Activated naive CD4-positive, alpha-beta T cell treated with anti-CD3 and anti-CD28 coated beads, Interleukin-2, amount 10 ng/mL, durations not matched to agents 5 hours and 36 hours (primary cell): ENCODE results near the gene ARL6IP4. TPM values are rescaled to one million over a fixed set of nuclear protein-coding genes. Genes with fewer than 3 reads are reported as not detected.

ENCODE experiments used
- microRNA-seq: library from miRNA; unstranded; fragments of <30 nt; microRNA quantifications from one replicate; pipeline ENCODE4 v1.2.0, GENCODE V29; 2022; ENCODE audit warnings: borderline microRNAs expressed, borderline replicate concordance
- total RNA-seq, 2 experiments: library from RNA; stranded (reverse); gene quantifications; one replicate each; pipeline ENCODE4 v1.2.3, GENCODE V29; 2021

Gene ARL6IP4
- 100 to 1,000 TPM; 162 to 166 TPM for total RNA-seq

DNA sequence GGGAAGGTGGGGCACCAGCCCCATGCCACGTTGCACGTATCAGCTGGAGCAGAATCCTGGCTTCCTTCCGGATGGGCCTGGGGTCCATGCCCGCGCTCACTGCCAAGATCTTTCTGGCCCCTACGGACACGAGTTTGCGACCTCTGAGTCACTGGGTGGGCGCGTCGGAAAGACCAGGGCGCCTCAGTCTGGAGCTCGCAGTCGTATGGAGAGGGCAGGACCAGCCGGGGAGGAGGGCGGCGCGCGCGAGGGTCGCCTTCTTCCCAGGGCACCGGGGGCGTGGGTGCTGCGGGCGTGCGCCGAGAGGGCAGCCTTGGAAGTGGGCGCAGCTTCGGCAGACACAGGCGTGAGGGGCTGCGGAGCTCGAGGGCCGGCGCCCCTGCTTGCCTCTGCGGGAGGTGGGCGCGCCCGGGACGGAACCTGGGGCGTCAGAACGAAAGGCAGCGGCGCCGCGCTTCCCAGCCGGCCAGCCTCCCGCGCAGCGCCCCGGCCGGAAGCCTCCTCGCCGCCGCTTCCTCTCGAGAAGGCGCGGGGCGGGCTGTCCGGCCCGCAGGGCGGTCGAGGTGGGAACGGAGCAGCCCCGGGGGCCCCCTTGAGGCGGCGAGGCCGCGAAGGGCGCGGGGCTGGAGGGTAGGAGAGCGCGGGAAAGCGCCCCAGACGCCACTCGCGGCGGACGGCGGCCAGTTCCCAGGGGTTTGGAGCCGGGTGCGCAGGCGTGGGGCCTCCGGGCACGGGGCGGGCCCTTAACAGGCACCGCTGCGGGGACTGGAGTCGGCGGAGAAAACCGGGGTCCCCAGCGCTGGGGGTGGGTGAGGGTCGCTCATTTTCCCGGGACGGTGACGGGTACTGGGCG is at the start of gene ARL6IP4:
TSS of gene ARL6IP4 (plus strand) at position 499 of the 853 bp plus-strand sequence. CDS start 459 bp downstream, outside the sequence.

DNA sequence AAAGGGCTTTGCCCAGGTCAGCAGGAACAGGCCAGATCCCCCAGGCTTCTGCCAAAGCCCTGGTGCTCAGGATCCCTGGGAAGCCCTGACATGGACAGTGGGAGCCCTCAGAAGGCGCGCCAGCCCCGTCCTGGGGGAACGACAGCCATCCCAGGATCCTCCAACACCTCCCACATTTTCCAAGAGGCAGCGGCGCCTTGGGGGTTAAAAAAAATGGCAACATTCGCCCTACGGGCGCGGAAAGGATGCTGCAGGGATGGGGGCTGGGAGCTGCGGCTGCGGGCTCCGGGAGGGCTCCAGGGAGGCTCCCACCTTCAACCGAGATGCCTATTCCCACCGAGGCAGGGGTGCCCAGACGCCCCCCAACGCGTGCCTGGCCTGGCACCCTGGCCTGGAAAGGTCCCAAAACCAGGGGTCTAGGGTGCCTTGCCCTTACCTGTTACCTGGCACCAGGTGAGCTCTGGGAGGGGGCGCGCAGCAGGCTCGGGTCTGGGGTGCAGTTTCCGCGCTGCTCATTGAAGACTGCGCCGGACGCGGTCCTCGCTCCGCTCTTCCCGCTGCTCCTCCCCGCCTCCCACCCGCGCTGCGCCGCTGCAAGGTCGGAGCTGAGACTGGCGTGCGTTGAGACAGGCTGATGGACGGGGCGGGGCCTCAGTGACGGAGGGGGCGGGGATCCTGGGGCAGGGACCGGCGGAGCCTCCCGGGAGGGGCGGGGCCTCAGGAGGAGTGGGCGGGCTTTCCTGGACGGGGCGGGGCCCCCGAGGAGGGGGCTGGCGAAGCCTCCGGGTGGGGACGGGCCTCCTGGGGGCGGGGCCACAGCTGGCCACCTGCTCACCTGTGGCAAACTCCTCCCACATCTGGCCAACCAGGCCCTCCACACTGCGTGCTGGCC is 14.4 kb upstream of the ARL6IP4 start, which contains the start of gene ABCB9:
TSS of gene ABCB9 (minus strand) at position 613 of the 892 bp plus-strand sequence. CDS start 6,228 bp downstream, outside the sequence.

DNA sequence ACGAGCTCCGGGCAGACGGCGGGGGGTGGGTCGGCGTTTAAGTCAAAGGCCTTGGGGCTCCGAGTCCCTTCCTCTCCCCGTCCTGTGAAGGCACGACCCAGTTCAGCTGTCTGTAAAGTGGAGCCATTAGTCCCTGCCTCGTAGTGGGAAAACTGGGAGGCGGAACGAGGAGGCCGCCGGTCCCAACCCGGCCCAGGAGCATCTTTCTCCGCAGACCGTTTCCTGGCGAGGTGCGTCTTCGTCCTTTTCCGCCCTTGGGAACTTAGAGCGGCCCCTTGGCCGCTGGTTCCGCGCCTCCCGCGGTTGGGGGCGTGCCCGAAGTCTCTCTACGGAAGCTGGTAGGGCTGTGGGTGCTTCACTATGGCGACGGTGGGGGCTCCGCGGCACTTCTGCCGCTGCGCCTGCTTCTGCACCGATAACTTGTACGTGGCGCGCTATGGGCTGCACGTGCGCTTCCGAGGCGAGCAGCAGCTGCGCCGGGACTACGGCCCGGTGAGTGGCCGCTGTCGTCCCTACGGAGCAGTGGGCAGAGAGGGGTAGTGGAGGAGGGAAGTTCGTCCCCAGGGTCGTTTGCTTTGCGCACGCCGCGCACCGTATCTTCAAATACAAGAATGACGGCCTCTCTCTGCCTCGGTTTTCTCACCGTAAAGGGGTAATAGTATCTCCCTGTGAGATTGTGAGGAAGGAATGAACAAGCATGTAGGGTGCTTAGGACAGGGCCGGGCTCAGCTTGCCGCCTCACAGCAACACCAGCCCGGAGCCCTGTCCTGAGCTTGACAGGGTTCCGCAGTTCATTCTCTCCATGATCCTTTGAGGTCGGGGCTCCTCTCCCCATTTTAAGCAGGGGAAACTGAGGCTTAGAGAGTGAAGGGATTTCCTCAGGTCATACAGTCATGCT is 5.3 kb upstream of the ARL6IP4 start, which contains the start of gene OGFOD2:
TSS of gene OGFOD2 (plus strand) at position 353 of the 898 bp plus-strand sequence. CDS start at position 361, 8 bp downstream.

Small RNA genes lying within 50 kb of the gene (microRNA-seq; reads per million reads assigned to microRNA genes)
- not detected for gene MIR4304

Other genes with a start within 250 kb of the ARL6IP4 start
- gene HCAR1, start 249.8 kb upstream of the ARL6IP4 start, total RNA-seq: under 1 TPM; 0.46 to 0.58 TPM
- gene DENR, start 227.9 kb upstream of the ARL6IP4 start, total RNA-seq: 10 to 100 TPM; 49.0 to 50.9 TPM
- under 1 TPM; 0.51 to 0.78 TPM for gene CCDC62, start 206.1 kb upstream of the ARL6IP4 start, total RNA-seq
- gene HIP1R, start 145.2 kb upstream of the ARL6IP4 start, total RNA-seq: 10 to 100 TPM; 34.2 to 36.0 TPM
- 10 to 100 TPM; 26.4 to 27.5 TPM for gene VPS37B, start 84.6 kb upstream of the ARL6IP4 start, total RNA-seq
- gene ABCB9, start 14.2 kb upstream of the ARL6IP4 start, total RNA-seq: 1 to 10 TPM; 5.4 TPM
- gene OGFOD2, start 5.4 kb upstream of the ARL6IP4 start, total RNA-seq: 10 to 100 TPM; 22.7 to 24.6 TPM
- gene PITPNM2, start 170.4 kb downstream of the ARL6IP4 start, total RNA-seq: 10 to 100 TPM; 29.9 to 31.1 TPM